Measurements from ENCODE around the gene ACBD6.

ACBD6 gene

GRCh38 chr1:180310095-180310494 lies 192.3 kb downstream of the ACBD6 start:
- 92 to 94% methylated on average over 2 to 3 of the region's 3 CpGs for WGBS, 2 experiments
- H3K4me3 ChIP-seq (ENCODE audit: insufficient read depth, low read depth, low read length): no peak overlapping the region
- H3K27me3 ChIP-seq (ENCODE audit: control insufficient read depth, insufficient read depth, low read length, poor library complexity, severe bottlenecking): no peaks in the 10 kb centered on the region
- no peak overlapping the region for H3K27ac ChIP-seq (ENCODE audit: insufficient read depth, low read depth, low read length, poor library complexity, severe bottlenecking)
- no peaks in the 10 kb centered on the region for H3K9me3 ChIP-seq (ENCODE audit: control insufficient read depth, low read length)
- H3K4me1 ChIP-seq (ENCODE audit: control insufficient read depth, insufficient read depth, low read length): no peaks in the 10 kb centered on the region
- no peaks in the 10 kb centered on the region for H3K36me3 ChIP-seq (ENCODE audit: control insufficient read depth, insufficient read depth, low read length)

GRCh38 chr1:180309338-180309737 lies 193.0 kb downstream of the ACBD6 start:
- Histone ChIP-seq H3K36me3 (ENCODE audit: control insufficient read depth, insufficient read depth, low read length) (no peaks in the 10 kb centered on the region), H3K4me3 (ENCODE audit: insufficient read depth, low read depth, low read length) (no peak overlapping the region), H3K27me3 (ENCODE audit: control insufficient read depth, insufficient read depth, low read length, poor library complexity, severe bottlenecking) (no peaks in the 10 kb centered on the region), H3K4me1 (ENCODE audit: control insufficient read depth, insufficient read depth, low read length) (no peaks in the 10 kb centered on the region), H3K27ac (ENCODE audit: insufficient read depth, low read depth, low read length, poor library complexity, severe bottlenecking) (no peak overlapping the region), H3K9me3 (ENCODE audit: control insufficient read depth, low read length) (no peaks in the 10 kb centered on the region)
- WGBS, 2 experiments: 87 to 92% methylated on average over 1 of the region's 1 CpG

GRCh38 chr1:180301135-180301742 lies 201.1 kb downstream of the ACBD6 start:
- Histone ChIP-seq H3K4me1 (ENCODE audit: control insufficient read depth, insufficient read depth, low read length) (no peaks in the 10 kb centered on the region), H3K4me3 (ENCODE audit: insufficient read depth, low read depth, low read length) (no peak overlapping the region), H3K36me3 (ENCODE audit: control insufficient read depth, insufficient read depth, low read length) (no peaks in the 10 kb centered on the region), H3K9me3 (ENCODE audit: control insufficient read depth, low read length) (no peaks in the 10 kb centered on the region), H3K27me3 (ENCODE audit: control insufficient read depth, insufficient read depth, low read length, poor library complexity, severe bottlenecking) (no peaks in the 10 kb centered on the region), H3K27ac (ENCODE audit: insufficient read depth, low read depth, low read length, poor library complexity, severe bottlenecking) (no peak overlapping the region)
- 88 to 100% methylated on average over 2 of the region's 2 CpGs for WGBS, 2 experiments

- H3K4me3 ChIP-seq (ENCODE audit: insufficient read depth, low read depth, low read length): no peak overlapping the region
- no peaks in the 10 kb centered on the region for H3K36me3 ChIP-seq (ENCODE audit: control insufficient read depth, insufficient read depth, low read length)
- H3K4me1 ChIP-seq (ENCODE audit: control insufficient read depth, insufficient read depth, low read length): no peaks in the 10 kb centered on the region
- WGBS, 2 experiments: 96 to 98% methylated on average over 6 of the region's 7 CpGs
- H3K27me3 ChIP-seq (ENCODE audit: control insufficient read depth, insufficient read depth, low read length, poor library complexity, severe bottlenecking): no peaks in the 10 kb centered on the region
- H3K9me3 ChIP-seq (ENCODE audit: control insufficient read depth, low read length): no peaks in the 10 kb centered on the region
- H3K27ac ChIP-seq (ENCODE audit: insufficient read depth, low read depth, low read length, poor library complexity, severe bottlenecking): no peak overlapping the region
These were observed 202.7 kb downstream of the ACBD6 start for GRCh38 chr1:180299479-180300221.

GRCh38 chr1:180295999-180296398 lies 206.4 kb downstream of the ACBD6 start:
- no peaks in the 10 kb centered on the region for H3K9me3 ChIP-seq (ENCODE audit: control insufficient read depth, low read length)
- H3K4me1 ChIP-seq (ENCODE audit: control insufficient read depth, insufficient read depth, low read length): no peaks in the 10 kb centered on the region
- H3K4me3 ChIP-seq (ENCODE audit: insufficient read depth, low read depth, low read length): no peak overlapping the region
- 88 to 100% methylated on average over 1 of the region's 1 CpG for WGBS, 2 experiments
- no peaks in the 10 kb centered on the region for H3K27me3 ChIP-seq (ENCODE audit: control insufficient read depth, insufficient read depth, low read length, poor library complexity, severe bottlenecking)
- no peak overlapping the region for H3K27ac ChIP-seq (ENCODE audit: insufficient read depth, low read depth, low read length, poor library complexity, severe bottlenecking)
- H3K36me3 ChIP-seq (ENCODE audit: control insufficient read depth, insufficient read depth, low read length): no peaks in the 10 kb centered on the region

GRCh38 chr1:180294711-180295110 lies 207.7 kb downstream of the ACBD6 start:
- no peak overlapping the region for H3K27ac ChIP-seq (ENCODE audit: insufficient read depth, low read depth, low read length, poor library complexity, severe bottlenecking)
- no peaks in the 10 kb centered on the region for H3K4me1 ChIP-seq (ENCODE audit: control insufficient read depth, insufficient read depth, low read length)
- H3K4me3 ChIP-seq (ENCODE audit: insufficient read depth, low read depth, low read length): no peak overlapping the region
- no peaks in the 10 kb centered on the region for H3K9me3 ChIP-seq (ENCODE audit: control insufficient read depth, low read length)
- H3K27me3 ChIP-seq (ENCODE audit: control insufficient read depth, insufficient read depth, low read length, poor library complexity, severe bottlenecking): no peaks in the 10 kb centered on the region
- 97 to 98% methylated on average over 2 of the region's 2 CpGs for WGBS, 2 experiments
- H3K36me3 ChIP-seq (ENCODE audit: control insufficient read depth, insufficient read depth, low read length): no peaks in the 10 kb centered on the region

GRCh38 chr1:180291004-180291403 lies 211.4 kb downstream of the ACBD6 start:
- Histone ChIP-seq H3K9me3 (ENCODE audit: control insufficient read depth, low read length) (no peaks in the 10 kb centered on the region), H3K27ac (ENCODE audit: insufficient read depth, low read depth, low read length, poor library complexity, severe bottlenecking) (no peak overlapping the region), H3K4me1 (ENCODE audit: control insufficient read depth, insufficient read depth, low read length) (no peaks in the 10 kb centered on the region), H3K27me3 (ENCODE audit: control insufficient read depth, insufficient read depth, low read length, poor library complexity, severe bottlenecking) (no peaks in the 10 kb centered on the region), H3K4me3 (ENCODE audit: insufficient read depth, low read depth, low read length) (no peak overlapping the region), H3K36me3 (ENCODE audit: control insufficient read depth, insufficient read depth, low read length) (peaks cover 4% of the 10 kb centered on the region)
- WGBS, 2 experiments: 90 to 95% methylated on average over 1 of the region's 1 CpG

GRCh38 chr1:180290265-180291001 lies 211.9 kb downstream of the ACBD6 start:
- WGBS, 2 experiments: 96% methylated on average over 6 of the region's 6 CpGs
- H3K27ac ChIP-seq (ENCODE audit: insufficient read depth, low read depth, low read length, poor library complexity, severe bottlenecking): no peak overlapping the region
- no peaks in the 10 kb centered on the region for H3K4me1 ChIP-seq (ENCODE audit: control insufficient read depth, insufficient read depth, low read length)
- no peaks in the 10 kb centered on the region for H3K27me3 ChIP-seq (ENCODE audit: control insufficient read depth, insufficient read depth, low read length, poor library complexity, severe bottlenecking)
- H3K9me3 ChIP-seq (ENCODE audit: control insufficient read depth, low read length): no peaks in the 10 kb centered on the region
- H3K4me3 ChIP-seq (ENCODE audit: insufficient read depth, low read depth, low read length): no peak overlapping the region
- peaks cover 4% of the 10 kb centered on the region for H3K36me3 ChIP-seq (ENCODE audit: control insufficient read depth, insufficient read depth, low read length)

GRCh38 chr1:180288940-180289339 lies 213.4 kb downstream of the ACBD6 start:
- Histone ChIP-seq H3K4me1 (ENCODE audit: control insufficient read depth, insufficient read depth, low read length) (no peaks in the 10 kb centered on the region), H3K9me3 (ENCODE audit: control insufficient read depth, low read length) (no peaks in the 10 kb centered on the region), H3K36me3 (ENCODE audit: control insufficient read depth, insufficient read depth, low read length) (peaks cover 4% of the 10 kb centered on the region), H3K4me3 (ENCODE audit: insufficient read depth, low read depth, low read length) (no peak overlapping the region), H3K27ac (ENCODE audit: insufficient read depth, low read depth, low read length, poor library complexity, severe bottlenecking) (no peak overlapping the region), H3K27me3 (ENCODE audit: control insufficient read depth, insufficient read depth, low read length, poor library complexity, severe bottlenecking) (no peaks in the 10 kb centered on the region)
- WGBS, 2 experiments: 92 to 100% methylated on average over 1 of the region's 1 CpG

- no peak overlapping the region for H3K27ac ChIP-seq (ENCODE audit: insufficient read depth, low read depth, low read length, poor library complexity, severe bottlenecking)
- H3K36me3 ChIP-seq (ENCODE audit: control insufficient read depth, insufficient read depth, low read length): peaks cover 4% of the 10 kb centered on the region
- H3K4me1 ChIP-seq (ENCODE audit: control insufficient read depth, insufficient read depth, low read length): no peaks in the 10 kb centered on the region
- H3K27me3 ChIP-seq (ENCODE audit: control insufficient read depth, insufficient read depth, low read length, poor library complexity, severe bottlenecking): no peaks in the 10 kb centered on the region
- no peak overlapping the region for H3K4me3 ChIP-seq (ENCODE audit: insufficient read depth, low read depth, low read length)
- 88 to 94% methylated on average over 3 of the region's 3 CpGs for WGBS, 2 experiments
- no peaks in the 10 kb centered on the region for H3K9me3 ChIP-seq (ENCODE audit: control insufficient read depth, low read length)
These were observed 214.2 kb downstream of the ACBD6 start for GRCh38 chr1:180287988-180288705.

Data from ectodermal cell (in vitro differentiated cells).